ENCODE data around the gene BPNT1.
"Not testable (repeated sequence)": the region's sequence is repeated elsewhere in the genome, so short reads cannot be mapped to it uniquely, and the experiment has no call there.

DNA sequence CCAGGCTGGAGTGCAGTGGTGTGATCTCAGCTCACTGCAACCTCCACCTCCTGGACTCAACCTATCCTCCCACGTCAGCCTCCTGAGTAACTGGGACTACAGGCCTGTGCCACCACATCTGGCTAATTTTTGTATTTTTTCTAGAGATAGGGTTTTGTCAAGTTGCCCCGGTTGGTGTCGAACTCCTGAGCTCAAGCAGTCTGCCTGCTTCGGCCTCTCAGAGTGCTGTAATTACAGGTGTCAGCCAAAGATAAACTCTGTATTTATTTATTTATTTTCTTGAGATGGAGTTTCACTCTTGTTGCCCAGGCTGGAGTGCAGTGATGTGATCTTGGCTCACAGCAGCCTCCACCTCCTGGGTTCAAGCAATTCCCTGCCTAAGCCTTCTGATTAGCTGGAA lies 23.0 kb upstream of the BPNT1 start:
- not testable (repeated sequence) for TF ChIP-seq CTCF (IDR thresholded peaks at IDR 0.05 in 4 of 5, conservative IDR thresholded peaks at IDR 0.05 in 1 of 5); POLR2A (IDR thresholded peaks at IDR 0.05)

Measured in gastrocnemius medialis (tissue), 4 donors.